ENCODE data around the gene SGPL1.

SGPL1 gene

DNA sequence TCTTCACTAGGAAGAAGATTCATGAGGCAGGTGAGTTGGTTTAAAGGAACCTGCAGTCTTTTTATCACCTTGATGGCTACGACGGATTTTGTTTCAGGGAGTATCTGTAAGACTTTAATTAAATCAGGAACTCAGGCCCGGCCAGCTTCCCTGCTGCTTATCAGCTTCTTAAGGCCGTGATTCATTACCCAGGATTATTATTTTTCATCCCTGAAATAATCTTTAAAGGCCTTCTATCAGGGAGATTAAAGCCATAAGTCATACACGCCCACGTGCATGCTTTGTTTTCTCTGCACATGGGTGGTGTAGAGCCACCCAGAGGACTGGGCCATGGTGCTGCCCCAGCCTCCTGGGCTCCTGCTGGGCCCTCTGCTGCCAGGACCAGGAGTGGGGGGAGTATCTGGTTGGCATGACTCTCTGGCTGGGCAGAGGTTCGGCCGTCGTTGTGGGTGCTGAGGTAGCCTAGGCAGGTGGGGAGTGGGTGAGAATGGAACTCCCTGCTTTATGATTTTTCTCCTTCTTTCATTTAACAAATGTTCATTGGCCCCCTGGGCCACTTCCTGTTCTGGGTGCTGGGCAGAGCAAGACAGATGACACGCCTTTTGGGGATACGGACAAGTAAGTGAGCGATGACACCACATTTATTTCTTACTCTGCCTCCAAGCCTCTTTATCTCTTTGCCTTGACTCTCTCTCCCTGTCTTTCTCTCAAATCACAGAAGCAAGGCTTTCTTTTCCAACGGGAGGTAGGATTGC lies 111.6 kb downstream of the SGPL1 start:
- DNase-seq, result no peak

DNA sequence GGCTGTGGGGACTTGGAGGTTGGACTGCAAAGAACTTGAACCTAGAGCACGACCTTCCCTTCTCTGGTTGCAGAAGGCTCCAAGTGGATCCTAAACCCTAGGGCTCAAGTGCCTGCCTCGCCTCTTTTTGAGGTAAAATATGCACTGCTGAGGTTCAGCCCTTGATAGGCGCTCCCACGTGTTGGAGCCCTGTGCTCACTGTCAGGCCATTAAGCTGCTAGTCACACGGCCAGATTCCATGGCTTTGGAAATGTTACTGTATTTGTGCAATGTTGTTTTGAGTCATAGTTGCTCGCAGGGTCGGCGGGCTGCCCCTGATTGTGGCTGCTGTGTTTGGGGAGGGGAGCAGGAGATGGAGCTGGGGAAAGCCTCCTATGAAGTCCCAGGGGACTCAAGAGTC lies 112.4 kb downstream of the SGPL1 start:
- DNase-seq, result no peak

DNA sequence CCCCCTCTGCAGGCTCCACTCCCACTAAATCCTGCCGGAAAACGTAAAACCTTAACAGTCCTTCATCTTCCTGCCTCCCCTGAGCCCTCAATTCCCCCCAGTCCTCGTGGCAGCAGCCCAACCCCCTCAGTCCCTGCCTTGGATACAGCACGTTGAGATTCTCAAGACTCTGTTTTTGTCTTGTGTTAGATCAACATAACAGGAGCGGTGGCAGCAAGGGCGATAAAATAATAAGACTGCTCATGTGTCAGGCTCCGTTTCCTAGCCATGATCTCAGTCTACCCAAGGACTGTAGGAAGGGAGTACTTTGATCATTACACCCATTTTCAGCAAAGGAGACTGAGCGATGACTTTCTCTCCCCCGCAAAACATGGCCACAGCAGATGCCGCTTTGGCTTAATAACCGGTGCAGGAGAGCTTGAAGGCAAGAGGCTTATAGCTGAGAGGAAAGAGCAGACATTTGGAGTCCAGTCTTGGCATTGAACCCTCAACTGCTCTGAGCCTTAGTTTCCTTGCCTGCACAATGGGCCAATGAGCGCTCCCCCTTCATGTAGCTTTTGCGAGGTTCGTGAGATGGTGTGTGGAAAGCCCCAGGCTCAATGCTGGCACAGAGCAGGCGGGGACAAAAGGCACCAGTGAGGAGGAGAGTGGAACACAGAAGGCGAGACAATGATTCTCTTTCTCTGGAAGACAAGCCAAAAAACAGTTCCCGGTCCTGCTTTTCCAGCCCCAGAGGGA lies 114.7 kb downstream of the SGPL1 start:
- DNase-seq, result no peak
